Measurements from ENCODE around the gene HAUS8. TPM values are rescaled to one million over a fixed set of nuclear protein-coding genes. Genes with fewer than 3 reads are reported as not detected.

HAUS8 gene
- total and polyA plus RNA-seq, 2 donors (not counting 3 experiments of a cell fraction or from before 2014, with no cell fraction given) = 9.6 to 30.3 TPM

GRCh38 chr19:17123041-17123440, 47.8 kb upstream of the HAUS8 start:
- H2AFZ ChIP-seq (ENCODE audit: low read depth, low read length) = no peak overlapping the region
- intact Hi-C loops (cut with micrococcal nuclease) = no loop called here
- BruUV-seq (replicated peaks) = no TSS peak
- no peaks in the 10 kb centered on the region for H4K20me1 ChIP-seq (replicated peaks; ENCODE audit: control insufficient read depth, extremely low read depth, insufficient read depth, low read length)
- no peaks in the 10 kb centered on the region for H3K9me3 ChIP-seq (replicated peaks; ENCODE audit: control insufficient read depth, insufficient read depth, low read length)
- no peak overlapping the region for H3K4me2 ChIP-seq (ENCODE audit: insufficient read depth, low read length)
- no peak overlapping the region for H3K27ac ChIP-seq (ENCODE audit: insufficient read depth, low read depth, low read length)
- peaks cover 25% of the 10 kb centered on the region for H3K79me2 ChIP-seq (ENCODE audit: control insufficient read depth, insufficient read depth, low read length)
- H3K9ac ChIP-seq (replicated peaks; ENCODE audit: extremely low read depth, insufficient read depth, low read length) = no peak overlapping the region
- no peak for TF ChIP-seq POLR2A (IDR thresholded peaks at IDR 0.05; ENCODE audit: low read depth, low read length)
- no peak for TF ChIP-seq JUN (IDR thresholded peaks at IDR 0.05; ENCODE audit: borderline replicate concordance, insufficient read depth, insufficient read length, low read depth)
- no peak for TF ChIP-seq FOS (IDR thresholded peaks at IDR 0.05; ENCODE audit: borderline replicate concordance, insufficient read depth, low read length)
- no peak for TF ChIP-seq POLR2AphosphoS5 (IDR thresholded peaks at IDR 0.05; ENCODE audit: insufficient read depth, low read depth, low read length)
- no peak for TF ChIP-seq GATA2 (IDR thresholded peaks at IDR 0.05; ENCODE audit: insufficient read depth, insufficient read length, low read depth, low read length)
- no peak for TF ChIP-seq EZH2 (IDR thresholded peaks at IDR 0.05; ENCODE audit: borderline replicate concordance, low read depth, low read length, severe bottlenecking)
- no peak for TF ChIP-seq CTCF (IDR thresholded peaks at IDR 0.05; ENCODE audit: extremely low read depth in 1 of 2, insufficient read depth in 1 of 2, low read depth in 1 of 2, low read length in 2 of 2)
- TF ChIP-seq MAX (IDR thresholded peaks at IDR 0.05; ENCODE audit: insufficient read depth, insufficient read length) = no peak
- TF ChIP-seq MYC (IDR thresholded peaks at IDR 0.05; ENCODE audit: low read depth, low read length) = no peak
- FAIRE-seq (no peak), DNase-seq (ENCODE audit: low read depth, low spot score) (no peak)
- ChIA-PET POLR2A (no interaction called here), CTCF (no interaction called here)
- H3K9me1 ChIP-seq (replicated peaks; ENCODE audit: control insufficient read depth, extremely low read depth, insufficient read depth, low read length) = no peaks in the 10 kb centered on the region
- H3K4me1 ChIP-seq (ENCODE audit: control insufficient read depth, extremely low read depth, insufficient read depth, low read length) = no peaks in the 10 kb centered on the region
- H3K36me3 ChIP-seq (ENCODE audit: control insufficient read depth in 2 of 2, extremely low read depth in 1 of 2, insufficient read depth in 2 of 2, low read length in 2 of 2) = peaks cover 0 to 2% of the 10 kb centered on the region in 2 experiments
- no peak overlapping the region for H3K4me3 ChIP-seq (replicated peaks in 1 of 3; ENCODE audit: insufficient read depth in 1 of 3, low read depth in 1 of 3, low read length in 3 of 3)
- no peaks in the 10 kb centered on the region for H3K27me3 ChIP-seq (ENCODE audit: control insufficient read depth in 2 of 2, insufficient read depth in 2 of 2, low read length in 2 of 2)
- dilution Hi-C loops (cut with MboI; ENCODE audit: extremely low pct_ligation_motif_present, low sequenced_read_pairs) = no loop called here
